Measurements from ENCODE around the gene PEMT.
A peak's percentile ranks its signal among the peaks of the same experiment; 100 is the strongest.

The PEMT gene

GRCh38 chr17:17514993-17515933 is 76.2 kb downstream of the PEMT start:
- DNase-seq (ENCODE audit: low read depth) = peak; percentile 87

- DNase-seq (ENCODE audit: low read depth) = no peak
Observed at GRCh38 chr17:17514361-17514992, 77.0 kb downstream of the PEMT start.

GRCh38 chr17:17513626-17514025 is 77.9 kb downstream of the PEMT start:
- no peak for DNase-seq (ENCODE audit: low read depth)

- no peak for DNase-seq (ENCODE audit: low read depth)
Observed at GRCh38 chr17:17512866-17513265, 78.6 kb downstream of the PEMT start.

GRCh38 chr17:17511881-17512858 is 79.3 kb downstream of the PEMT start:
- DNase-seq (ENCODE audit: low read depth) = peak; percentile 81

DNA sequence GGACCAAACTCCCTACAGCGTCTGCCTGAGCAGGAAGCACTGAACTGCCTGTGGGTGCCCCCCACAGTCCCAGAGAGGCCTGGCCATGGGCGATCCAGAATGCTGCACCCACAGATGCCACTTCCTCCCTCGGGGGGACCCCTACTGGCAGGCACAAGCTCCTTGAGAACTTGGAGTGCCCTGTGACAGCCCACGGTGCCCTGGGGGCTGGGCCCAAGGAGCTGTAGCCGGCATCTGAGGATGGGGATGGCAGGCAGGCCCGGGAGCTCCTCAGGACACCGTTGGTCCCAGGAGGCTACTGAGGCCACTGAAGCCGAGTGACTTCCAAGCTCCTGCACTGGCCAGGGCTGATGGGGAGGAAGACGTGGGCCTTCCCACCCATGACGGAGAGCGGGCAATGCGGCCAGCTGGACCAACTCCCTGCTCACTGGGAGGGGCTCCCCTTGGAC is 80.2 kb downstream of the PEMT start:
- no peak for DNase-seq (ENCODE audit: low read depth)

DNA sequence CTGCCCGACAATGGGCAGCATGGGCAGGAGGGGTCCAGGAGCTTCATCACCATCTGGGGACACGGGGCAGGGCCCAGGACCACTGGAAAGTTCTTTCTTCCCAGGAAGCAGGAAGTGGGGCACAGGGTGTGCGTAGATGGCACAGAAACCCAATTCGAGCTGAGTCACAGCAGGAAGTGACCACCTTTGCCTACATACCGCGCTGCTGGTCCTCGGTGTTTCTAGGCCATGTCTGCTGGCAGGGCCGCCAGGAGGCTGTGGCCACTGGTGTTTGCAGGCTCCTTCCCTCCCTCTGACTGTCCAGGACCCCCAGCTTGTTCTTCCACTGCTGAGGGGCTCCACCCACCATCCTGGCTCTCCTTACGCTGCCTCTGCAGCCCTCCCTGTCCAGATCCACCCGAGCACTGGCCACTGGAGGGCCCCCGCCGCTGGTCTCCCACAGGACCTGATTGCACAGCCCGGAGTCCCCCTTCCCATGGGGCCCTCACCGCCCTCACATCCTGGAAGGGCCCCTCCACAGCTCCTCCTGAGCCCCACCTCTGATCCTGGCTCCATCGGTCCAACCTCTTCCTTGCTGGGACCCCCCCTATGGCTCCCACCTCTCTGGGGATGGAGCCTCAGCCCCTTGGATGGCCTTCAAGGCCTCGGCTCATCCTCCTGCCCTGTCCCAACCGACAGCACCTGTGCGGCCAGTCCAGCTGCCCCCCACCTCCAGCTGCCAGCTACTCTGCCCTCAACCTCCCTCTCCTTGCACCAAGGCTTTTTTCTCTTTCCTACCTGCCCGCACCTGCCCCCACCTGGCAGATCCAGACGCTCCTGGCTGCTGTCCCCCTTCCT is 80.8 kb downstream of the PEMT start:
- no peak for DNase-seq (ENCODE audit: low read depth)

GRCh38 chr17:17509601-17510425 is 81.7 kb downstream of the PEMT start:
- no peak for DNase-seq (ENCODE audit: low read depth)

GRCh38 chr17:17508646-17509591 is 82.6 kb downstream of the PEMT start:
- no peak for DNase-seq (ENCODE audit: low read depth)

DNA sequence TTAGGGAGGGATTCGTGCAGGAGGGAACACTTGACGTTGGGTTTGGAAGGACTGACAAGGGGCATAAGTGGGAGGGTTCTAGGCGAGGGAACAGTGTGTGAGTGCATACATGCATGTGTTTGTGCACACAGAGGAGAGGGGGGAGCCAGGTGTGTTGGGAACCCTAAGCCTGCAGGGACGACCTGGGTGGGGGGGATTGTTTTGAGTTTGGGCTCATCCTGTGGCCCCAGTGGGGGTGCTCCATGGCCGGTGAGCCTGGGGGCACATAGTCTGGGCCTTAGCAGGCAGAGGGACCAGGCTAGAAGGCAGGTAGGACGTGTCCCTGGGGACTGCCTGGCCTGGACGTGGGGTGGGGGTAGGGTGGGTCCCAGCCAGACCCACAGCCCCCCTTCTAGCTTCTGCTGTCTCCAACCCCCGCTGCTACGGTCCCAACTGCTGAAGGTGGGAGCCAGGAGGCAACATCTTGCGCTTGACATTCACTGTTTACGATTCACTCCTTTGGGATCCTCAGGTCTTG is 83.4 kb downstream of the PEMT start:
- DNase-seq (ENCODE audit: low read depth) = no peak

DNA sequence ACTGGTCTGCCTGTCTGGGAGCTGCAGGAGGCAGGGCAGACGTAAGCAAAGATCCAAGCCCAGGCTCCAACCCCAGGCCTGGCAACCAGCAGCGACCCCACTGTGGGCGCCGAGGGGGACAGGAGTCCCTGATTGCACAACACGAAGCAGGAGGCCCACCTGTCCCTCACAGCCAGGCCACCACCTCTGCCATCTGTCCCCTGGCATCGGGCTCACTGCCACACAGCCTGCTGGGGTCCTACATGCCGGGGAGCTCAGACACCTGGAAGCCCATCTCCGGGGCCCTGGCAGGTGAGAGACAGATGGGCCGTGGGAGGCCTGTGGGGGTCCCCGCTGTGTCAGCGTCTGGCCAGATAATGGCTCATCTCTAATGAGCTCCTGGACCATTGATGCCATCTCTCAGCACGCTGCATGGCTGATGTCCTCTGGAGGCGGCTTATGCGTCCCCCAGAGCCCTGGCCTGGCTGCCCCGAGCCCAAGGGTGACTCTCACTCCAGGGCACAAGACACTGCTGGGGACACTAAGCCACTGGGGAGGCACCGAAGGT is 84.0 kb downstream of the PEMT start:
- no peak for DNase-seq (ENCODE audit: low read depth)

- no peak for DNase-seq (ENCODE audit: low read depth)
Observed at GRCh38 chr17:17506893-17507464, 84.5 kb downstream of the PEMT start.

DNA sequence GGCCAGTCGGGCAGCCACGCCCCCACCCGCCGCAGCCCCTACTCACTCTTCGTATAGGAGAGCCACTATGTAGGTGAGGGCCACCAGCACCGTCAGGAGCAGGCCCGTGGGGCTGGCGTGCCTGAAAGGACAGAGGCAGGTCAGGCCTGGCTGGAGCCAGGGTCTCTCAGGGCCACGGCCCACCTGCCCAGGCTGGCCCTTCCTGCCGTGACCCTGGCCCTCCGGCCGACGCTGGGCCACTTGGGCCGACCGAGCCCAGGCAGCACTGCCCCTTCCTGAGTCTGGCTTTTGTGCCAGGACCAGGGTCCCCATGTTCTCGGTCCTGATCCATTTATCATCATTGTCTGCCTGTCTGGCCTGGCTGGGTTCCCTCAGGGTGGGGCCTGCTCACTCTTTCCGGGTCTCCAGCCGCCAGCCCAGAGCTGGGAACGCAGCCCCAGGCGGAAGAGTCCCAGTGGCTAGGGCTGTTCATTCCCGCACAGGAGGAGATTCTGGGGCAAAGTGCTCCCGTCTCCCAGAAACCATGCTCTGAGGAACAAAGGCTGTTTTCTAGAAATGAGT is 85.2 kb downstream of the PEMT start:
- no peak for DNase-seq (ENCODE audit: low read depth)

DNA sequence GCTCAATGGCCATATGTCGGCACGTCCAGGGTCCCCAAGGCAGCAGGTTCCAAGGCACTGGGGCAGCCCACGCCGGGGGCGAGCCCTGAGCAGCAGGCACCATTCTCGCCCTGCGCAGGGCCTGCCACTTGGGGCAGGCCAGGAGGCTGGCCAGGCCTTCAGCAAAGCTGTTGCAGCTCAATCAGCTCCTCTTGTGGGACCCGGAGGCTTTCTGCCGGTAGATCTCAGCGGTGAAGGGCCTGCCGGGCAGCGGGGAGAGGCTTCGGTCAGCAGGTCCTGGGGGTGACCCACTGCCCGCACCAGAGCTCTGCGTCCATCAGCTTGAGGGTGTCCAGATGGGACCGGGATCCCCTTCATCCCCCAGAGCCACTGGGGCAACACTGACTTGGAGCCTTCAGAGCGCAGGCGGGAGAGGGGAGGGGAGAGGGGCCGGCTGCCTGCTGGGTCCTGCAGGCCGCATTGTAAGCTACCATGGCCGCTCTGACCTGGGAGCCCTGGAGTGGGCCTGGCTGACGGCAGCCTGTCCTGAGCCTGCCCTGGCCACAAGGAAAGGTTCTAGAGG is 85.8 kb downstream of the PEMT start:
- no peak for DNase-seq (ENCODE audit: low read depth)

DNA sequence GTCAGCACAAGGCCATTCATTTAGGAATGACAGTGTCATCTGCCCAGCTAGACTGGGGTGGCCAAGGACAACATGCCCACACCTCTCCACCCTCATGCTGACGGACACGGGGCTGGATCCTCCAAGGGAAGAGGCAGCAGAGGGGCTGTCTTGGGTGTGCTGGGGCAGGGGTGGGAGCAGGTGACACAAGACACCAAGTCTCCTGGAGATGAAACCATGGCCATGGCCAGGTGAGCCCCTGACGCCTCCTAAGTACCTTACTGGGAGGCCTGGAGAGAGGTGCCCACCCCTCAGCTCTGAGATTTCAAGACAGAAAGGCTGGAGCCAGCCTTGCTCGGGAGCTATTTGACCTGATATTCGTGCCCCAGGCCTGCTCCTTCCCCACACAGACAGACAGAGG is 86.4 kb downstream of the PEMT start:
- DNase-seq (ENCODE audit: low read depth) = no peak

GRCh38 chr17:17504341-17505140 is 87.0 kb downstream of the PEMT start:
- DNase-seq (ENCODE audit: low read depth) = no peak
